NK-92 (cell line): ENCODE measurements around the gene HES2.
A peak's percentile ranks its signal among the peaks of the same experiment; 100 is the strongest.
"Not testable (repeated sequence)": the region's sequence is repeated elsewhere in the genome, so short reads cannot be mapped to it uniquely, and the experiment has no call there.

Experiments used
- DNase-seq: peaks from one replicate; lab custom pipeline; 2025; ENCODE audit not compliant: unreplicated experiment; lab: John Stamatoyannopoulos, UW

Gene HES2

DNA sequence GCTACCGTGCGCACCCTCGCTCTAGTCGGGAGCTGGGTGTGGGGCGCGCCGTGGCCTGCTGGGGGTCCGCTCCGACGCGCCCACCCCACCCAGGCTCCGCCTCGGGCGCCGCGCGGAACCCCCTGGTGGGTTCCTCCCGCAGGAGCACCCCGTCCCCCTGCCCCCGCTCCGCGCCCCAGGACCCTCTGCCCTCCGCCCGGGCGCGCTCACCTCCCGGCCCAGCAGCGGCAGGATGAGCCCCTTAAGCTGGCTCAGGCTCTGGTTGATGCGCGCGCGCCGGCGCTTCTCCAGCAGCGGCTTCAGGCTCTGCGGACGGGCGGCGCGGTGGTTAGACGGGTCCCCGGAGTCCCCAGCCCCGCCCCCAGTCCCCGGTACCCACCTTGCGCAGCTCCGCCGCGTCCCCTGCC is 319 bp downstream of the HES2 start:
- no peak for DNase-seq

DNA sequence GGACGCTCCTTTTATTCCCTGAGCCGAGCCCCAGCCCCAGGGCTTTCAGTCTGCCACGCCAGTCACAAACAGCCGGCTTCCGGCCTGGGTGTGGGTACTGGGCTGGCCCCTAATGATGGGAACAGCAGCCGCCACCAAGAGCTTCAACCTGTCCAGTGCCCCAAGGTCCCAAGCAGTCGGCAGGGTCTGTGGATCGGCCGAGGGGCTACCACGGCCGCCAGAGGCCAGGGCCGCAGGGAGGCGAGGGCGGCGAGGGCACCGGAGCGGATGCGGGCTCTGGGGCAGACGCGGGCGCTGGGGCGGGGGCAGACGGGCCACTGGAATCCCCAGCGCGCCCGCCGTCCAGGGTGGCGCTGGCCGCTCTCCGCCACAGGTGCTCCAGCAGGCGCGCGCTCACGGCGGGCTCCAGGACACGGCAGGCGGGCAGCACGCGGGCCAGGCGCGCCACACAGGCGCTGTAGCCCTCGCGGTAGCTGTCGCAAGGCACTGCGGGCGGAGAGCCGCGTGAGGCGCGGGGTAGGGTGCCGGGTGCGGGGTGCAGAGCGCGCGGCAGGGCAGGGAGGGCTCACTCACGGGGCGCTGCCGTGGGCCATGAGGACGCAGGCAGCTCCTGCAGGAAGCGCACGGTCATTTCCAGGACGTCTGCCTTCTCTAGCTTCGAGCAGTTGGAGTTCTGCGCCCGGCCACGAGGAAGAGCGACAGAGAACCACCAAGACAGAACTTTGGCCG is 887 bp downstream of the HES2 start:
- no peak for DNase-seq

- DNase-seq: no peak
Observed at GRCh38 chr1:6417961-6418667, 1.6 kb downstream of the HES2 start.

- no peak for DNase-seq
Observed at GRCh38 chr1:6416906-6417305, 2.8 kb downstream of the HES2 start.

GRCh38 chr1:6416295-6416656 is 3.4 kb downstream of the HES2 start:
- no peak for DNase-seq

GRCh38 chr1:6414881-6415626 is 4.7 kb downstream of the HES2 start:
- no peak for DNase-seq

- DNase-seq: no peak
Observed at GRCh38 chr1:6414443-6414844, 5.3 kb downstream of the HES2 start.

DNA sequence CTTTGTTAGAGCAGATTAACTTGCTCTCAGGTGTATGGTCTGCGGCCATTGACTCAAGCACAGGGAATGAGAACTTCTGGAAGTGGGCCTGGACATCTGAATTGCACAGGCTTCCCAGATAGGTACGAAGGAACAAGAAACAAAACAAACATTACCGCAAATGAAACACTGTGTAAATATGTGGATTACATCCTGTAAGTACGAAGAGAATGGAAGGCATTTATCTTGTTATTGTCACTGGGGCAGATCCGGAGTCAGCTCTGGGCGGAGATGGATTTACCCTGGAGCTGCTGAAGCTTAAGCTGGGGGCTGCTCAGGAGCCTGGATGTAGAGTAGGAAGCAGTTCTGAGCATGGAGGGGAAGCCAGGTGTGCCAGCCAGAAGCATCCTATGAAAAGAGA is 6.8 kb downstream of the HES2 start:
- DNase-seq: no peak

DNA sequence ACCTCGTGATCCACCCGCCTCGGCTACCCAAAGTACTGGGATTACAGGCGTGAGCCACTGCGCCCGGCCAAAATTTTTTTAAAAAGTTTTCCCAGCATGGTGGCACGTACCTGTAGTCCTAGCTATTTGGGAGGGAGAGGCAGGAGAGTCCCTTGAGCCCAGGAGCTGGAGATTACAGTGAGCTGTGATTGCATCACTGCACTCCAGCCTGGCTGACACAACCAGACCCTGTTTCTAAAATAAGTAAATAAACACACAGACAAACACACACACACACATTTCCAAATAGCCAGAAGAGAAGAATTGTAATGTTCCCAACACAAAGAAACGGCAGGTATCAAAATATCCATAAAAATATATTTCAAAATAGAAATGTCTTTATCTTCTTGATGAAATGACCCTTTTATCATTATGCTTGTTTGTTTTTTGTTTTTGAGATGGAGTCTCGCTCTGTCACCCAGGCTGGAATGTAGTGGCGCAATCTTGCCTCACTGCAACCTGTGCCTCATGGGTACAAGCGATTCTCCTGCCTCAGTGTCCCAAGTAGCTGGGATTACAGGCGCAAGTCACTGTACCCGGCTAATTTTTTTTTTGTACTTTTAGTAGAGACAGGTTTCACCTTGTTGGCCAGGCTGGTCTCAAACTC is 9.3 kb downstream of the HES2 start:
- no peak for DNase-seq

GRCh38 chr1:6409733-6410132 is 10.0 kb downstream of the HES2 start:
- no peak for DNase-seq

- no peak for DNase-seq
Observed at GRCh38 chr1:6409053-6409452, 10.7 kb downstream of the HES2 start.

DNA sequence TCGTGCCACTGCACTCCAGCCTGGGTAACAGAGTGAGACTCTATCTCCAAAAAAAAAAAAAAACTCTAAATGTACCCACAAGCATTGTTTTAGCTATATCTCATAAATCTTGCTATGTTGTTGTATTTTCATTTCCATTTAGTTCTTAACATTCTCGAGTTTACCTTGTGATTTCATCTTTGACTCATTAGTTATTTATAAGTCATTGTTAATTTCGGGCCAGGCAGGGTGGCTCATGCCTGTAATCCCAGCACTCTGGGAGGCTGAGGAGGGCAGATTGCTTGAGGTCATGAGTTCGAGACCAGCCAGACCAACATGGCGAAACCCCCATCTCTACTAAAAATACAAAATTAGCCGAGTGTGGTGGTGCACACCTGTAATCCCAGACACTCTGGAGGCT is 11.7 kb downstream of the HES2 start:
- no peak for DNase-seq

GRCh38 chr1:6401673-6402072 is 18.0 kb downstream of the HES2 start:
- no peak for DNase-seq

GRCh38 chr1:6399294-6399693 is 20.4 kb downstream of the HES2 start:
- no peak for DNase-seq

DNA sequence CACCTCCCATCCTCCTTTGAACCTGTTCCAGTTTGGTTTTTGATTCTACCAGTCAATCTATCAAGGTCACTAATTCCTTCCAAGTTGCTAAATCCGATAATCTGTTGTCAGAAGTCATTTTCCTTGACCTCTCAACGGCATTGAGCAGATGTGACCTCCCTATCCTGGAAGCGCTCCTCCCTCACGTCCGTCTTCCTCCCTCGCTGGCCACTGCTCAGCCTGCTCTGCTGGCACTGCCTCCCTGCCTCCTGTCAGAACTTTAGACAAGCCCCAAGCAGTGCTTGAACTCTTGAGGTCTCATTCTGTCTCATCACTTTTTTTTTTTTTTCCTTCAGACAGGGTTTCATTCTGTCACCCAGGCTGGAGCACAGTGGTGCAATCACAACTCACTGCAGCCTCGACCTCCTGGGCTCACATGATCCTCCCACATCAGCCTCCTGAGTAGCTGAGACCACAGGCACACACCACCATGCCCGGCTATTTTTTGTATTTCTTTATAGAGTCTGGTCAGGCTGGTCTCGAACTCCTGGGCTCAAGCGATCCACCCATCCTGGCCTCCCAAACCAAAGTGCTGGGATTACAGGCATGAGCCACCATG is 21.8 kb downstream of the HES2 start:
- DNase-seq: no peak

DNA sequence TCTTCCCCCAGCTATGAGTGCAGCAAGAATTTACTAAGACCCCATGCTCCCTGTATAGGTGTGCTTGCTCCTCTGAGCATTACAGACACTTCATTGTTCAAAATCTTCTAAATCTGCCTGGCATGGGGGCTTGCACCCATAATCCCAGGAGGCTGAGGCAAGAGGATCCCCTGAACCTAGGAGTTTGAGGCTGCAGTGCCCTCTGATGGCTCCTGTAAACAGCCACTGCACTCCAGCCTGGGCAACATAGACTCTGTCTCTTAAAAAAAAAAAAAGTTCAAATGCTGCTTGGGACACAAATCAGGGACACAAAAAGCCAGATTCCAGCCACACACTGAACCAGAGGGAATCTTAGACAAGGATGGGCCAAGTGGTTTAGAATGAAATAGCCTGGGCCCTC is 22.7 kb downstream of the HES2 start:
- DNase-seq: no peak

DNA sequence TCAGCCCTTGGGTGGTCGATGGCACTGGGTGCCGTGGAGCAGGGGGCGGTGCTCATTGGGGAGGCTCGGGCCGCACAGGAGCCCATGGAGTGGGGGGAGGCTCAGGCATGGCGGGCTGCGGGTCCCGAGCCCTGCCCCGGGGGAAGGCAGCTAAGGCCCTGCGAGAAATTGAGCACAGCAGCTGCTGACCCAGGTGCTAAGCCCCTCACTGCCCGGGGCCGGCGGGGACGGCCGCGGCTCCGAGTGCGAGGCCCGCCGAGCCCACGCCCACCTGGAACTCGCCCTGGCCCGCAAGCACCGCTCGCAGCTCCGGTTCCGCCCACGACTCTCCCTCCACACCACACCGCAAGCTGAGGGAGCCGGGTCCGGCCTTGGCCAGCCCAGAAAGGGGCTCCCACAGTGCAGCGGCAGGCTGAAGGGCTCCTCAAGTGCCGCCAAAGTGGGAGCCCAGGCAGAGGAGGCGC is 23.9 kb downstream of the HES2 start:
- not testable (repeated sequence) for DNase-seq

- DNase-seq: not testable (repeated sequence)
Observed at GRCh38 chr1:6395130-6395529, 24.6 kb downstream of the HES2 start.

GRCh38 chr1:6393400-6394187 is 26.1 kb downstream of the HES2 start, which contains the start of gene ACOT7:
Gene ACOT7, minus strand, starts transcription at chr1:6393767. Its CDS starts 368 bp downstream, at chr1:6393399.
- peak; percentile 47 for DNase-seq

GRCh38 chr1:6392809-6393399 is 26.8 kb downstream of the HES2 start:
- no peak for DNase-seq
